Prostate gland (tissue), 2 donors: ENCODE results near the gene ARID3C. TPM values are rescaled to one million over a fixed set of nuclear protein-coding genes. Genes with fewer than 3 reads are reported as not detected.

Experiments
- DNase-seq: peaks from one replicate; pipeline ENCODE4 v3.0.0-alpha.2; 2019; ENCODE audit warnings: low spot score
- H3K27ac ChIP-seq, 2 donors: fragments of 200-600 bp; sonication (generic); 2 replicates each; pipeline ENCODE4 v1.5.1; 2017 to 2019
- H3K27me3 ChIP-seq: fragments of 200-600 bp; sonication (generic); replicated peaks from 2 replicates; pipeline ENCODE4 v1.5.1; 2019; ENCODE audit not compliant: insufficient read depth
- H3K36me3 ChIP-seq, 2 donors: fragments of 200-600 bp; sonication (generic); 1 replicate in 1 of 2; 2 replicates in 1 of 2; pipeline versions ENCODE4 v1.5.1 to v1.8.1; 2017 to 2019
- H3K4me1 ChIP-seq: fragments of 200-600 bp; sonication (generic); replicated peaks from 2 replicates; pipeline ENCODE4 v1.5.1; 2019
- H3K4me3 ChIP-seq, 2 donors: fragments of 200-600 bp; sonication (generic); 2 replicates each; pipeline ENCODE4 v1.5.1; 2017 to 2019
- H3K9me3 ChIP-seq: fragments of 200-600 bp; sonication (generic); 2 replicates; pipeline ENCODE4 v1.5.1; 2017
- CTCF ChIP-seq, 4 experiments: fragments of 200-600 bp in 2 of 4; fragments of 450-650 bp in 2 of 4; sonication (generic) in 2 of 4; IDR thresholded peaks; 1 replicate in 3 of 4; 2 replicates in 1 of 4; pipeline ENCODE4 v1.5.1; 2016 to 2019; ENCODE audit warnings: antibody characterized with exemption in 4 of 4, mild to moderate bottlenecking in 2 of 4, moderate library complexity in 2 of 4
- POLR2A ChIP-seq: fragments of 450-650 bp; IDR thresholded peaks from one replicate; pipeline ENCODE4 v1.6.1; 2016; ENCODE audit warnings: antibody characterized with exemption, mild to moderate bottlenecking
- POLR2AphosphoS5 ChIP-seq: sonication (generic); formaldehyde crosslinking; IDR thresholded peaks from one replicate; pipeline ENCODE4 v1.6.1; 2017; ENCODE audit warnings: antibody characterized with exemption
- WGBS: methylation state at CpG from one replicate; pipeline ENCODE4 v1.1.5; 2018; 5-methylcytosine and 5-hydroxymethylcytosine counted together
- intact Hi-C: fragments of 100-400 bp; cut with DNase I; formaldehyde crosslinking; loops from one replicate; pipeline ENCODE4 v1.14.2; 2022
- total RNA-seq, 2 donors: library from RNA; depleted of rRNA; stranded (reverse); fragments of >200 nt; gene quantifications; one replicate each; pipeline ENCODE4 v1.1.0, GENCODE V29; 2016

The ARID3C gene
- total RNA-seq, 2 donors from 2014 or later: 1.1 TPM; not detected in 1

DNA sequence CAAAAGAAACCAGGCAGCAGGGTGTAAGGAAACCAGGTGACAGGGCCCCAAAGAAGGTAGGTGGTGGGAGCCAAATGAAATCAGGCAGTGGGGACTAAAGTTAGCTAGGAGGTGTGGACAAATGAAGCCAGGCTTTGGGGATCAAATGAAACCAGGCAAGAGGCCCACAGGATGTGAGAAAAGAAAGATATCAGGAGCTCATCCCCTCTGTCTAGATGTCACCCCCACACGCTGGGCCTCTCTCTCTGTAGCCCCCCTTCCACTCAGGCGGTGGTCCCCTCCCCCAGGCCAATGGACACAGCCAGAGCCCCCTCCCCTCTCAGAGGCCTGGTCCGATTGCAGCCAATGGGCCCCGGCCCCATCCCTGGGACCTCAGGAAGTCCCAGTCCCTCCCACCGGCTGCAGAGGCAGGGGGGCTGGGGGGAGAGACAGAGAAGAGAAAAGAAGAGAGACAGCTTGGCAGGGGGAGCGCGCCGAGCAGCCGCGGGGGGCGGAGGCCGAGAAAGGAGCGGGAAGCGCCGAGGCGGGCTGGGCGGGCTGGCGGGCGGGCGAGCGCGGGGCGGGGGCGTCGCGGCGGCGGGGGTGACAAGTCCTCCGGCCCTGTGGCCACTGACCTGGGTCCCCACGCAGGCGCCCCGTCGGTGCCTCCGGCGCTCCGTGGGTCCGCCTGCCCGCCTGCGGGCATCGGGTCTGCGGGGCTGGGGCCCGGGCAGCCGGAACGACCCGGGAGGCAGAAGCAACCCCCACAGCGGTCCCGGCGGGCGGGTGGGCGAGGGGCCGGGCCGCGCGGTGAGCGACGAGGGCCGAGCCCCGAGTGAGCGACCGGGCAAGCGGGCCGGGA, 51.2 kb downstream of the ARID3C start:
- H3K27ac ChIP-seq: peak overlapping the region in 1 of 2 donors; percentile 1
- H3K4me1 ChIP-seq: no peaks in the 10 kb centered on the region
- 5% methylated on average over 48 of the region's 62 CpGs for WGBS
- H3K36me3 ChIP-seq: no peaks in the 10 kb centered on the region
- TF ChIP-seq CTCF (IDR thresholded peaks at IDR 0.05) (no peak), POLR2A (no peak), POLR2AphosphoS5 (no peak)
- intact Hi-C loops: no loop called here
- H3K27me3 ChIP-seq: peaks cover 4% of the 10 kb centered on the region
- H3K4me3 ChIP-seq: peak overlapping the region; percentile 17 to 24
- no peak for DNase-seq
- H3K9me3 ChIP-seq: no peaks in the 10 kb centered on the region

DNA sequence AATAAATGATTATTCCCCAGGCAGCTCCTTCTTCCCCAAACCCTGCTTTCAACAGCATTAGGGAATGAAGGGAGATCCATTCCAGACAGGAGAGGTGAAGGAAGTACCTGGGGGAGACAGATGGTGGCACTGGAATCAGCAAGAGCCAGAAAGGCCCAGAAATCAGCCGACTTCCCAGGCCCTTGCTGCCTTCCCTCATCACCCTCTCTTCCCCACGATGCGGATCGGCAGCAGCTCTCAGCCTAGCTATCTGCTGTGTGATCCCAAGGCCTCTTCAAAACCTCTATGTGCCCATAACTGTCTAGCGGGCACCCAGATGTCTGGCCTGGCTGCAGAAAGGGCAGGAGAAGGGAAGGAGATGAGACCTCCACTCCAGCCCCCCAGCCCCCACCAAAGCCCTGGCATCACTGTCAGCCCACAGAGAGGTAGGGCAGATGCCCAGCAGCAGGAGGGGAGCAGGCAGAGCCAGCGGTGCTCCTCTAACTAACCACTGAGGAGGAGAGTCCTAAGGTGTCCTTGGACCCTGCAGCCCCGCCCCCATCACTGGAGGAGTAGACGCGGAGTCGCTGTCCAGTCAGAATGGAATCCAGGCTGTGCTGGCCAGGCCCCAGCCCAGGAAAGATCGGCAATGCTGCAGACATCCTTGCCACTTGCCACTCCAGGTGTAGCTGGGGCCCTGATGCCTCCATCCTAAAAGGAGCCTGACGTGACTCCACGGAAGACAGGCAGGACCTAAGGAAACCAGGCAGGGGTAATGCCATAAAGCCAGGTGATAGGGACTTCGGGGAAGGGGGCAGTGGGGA, 52.1 kb downstream of the ARID3C start:
- H3K4me3 ChIP-seq: no peak overlapping the region
- no peaks in the 10 kb centered on the region for H3K4me1 ChIP-seq
- no peaks in the 10 kb centered on the region for H3K36me3 ChIP-seq
- no peaks in the 10 kb centered on the region for H3K9me3 ChIP-seq
- WGBS: 61% methylated on average over 14 of the region's 14 CpGs
- TF ChIP-seq POLR2A (no peak), POLR2AphosphoS5 (no peak), CTCF (IDR thresholded peaks at IDR 0.05) (no peak)
- intact Hi-C loops: no loop called here
- peaks cover 4% of the 10 kb centered on the region for H3K27me3 ChIP-seq
- DNase-seq: no peak
- H3K27ac ChIP-seq: no peak overlapping the region

- Histone ChIP-seq H3K27ac (no peak overlapping the region), H3K36me3 (no peaks in the 10 kb centered on the region), H3K27me3 (peaks cover 4% of the 10 kb centered on the region), H3K9me3 (no peaks in the 10 kb centered on the region), H3K4me1 (no peaks in the 10 kb centered on the region), H3K4me3 (no peak overlapping the region)
- WGBS: 70% methylated on average over 21 of the region's 21 CpGs
- TF ChIP-seq POLR2A: no peak
- peak; percentile 46 for TF ChIP-seq POLR2AphosphoS5
- no peak for TF ChIP-seq CTCF (IDR thresholded peaks at IDR 0.05)
- peak; percentile 21 for DNase-seq
- intact Hi-C loops: no loop called here
Measured at GRCh38 chr9:34575862-34576596, 52.8 kb downstream of the ARID3C start.

GRCh38 chr9:34575241-34575640, 53.6 kb downstream of the ARID3C start:
- no peaks in the 10 kb centered on the region for H3K9me3 ChIP-seq
- H3K4me3 ChIP-seq: no peak overlapping the region
- no peak for DNase-seq
- no peaks in the 10 kb centered on the region for H3K36me3 ChIP-seq
- H3K27ac ChIP-seq: no peak overlapping the region
- TF ChIP-seq CTCF (IDR thresholded peaks at IDR 0.05) (no peak), POLR2A (no peak), POLR2AphosphoS5 (no peak)
- intact Hi-C loops: no loop called here
- WGBS: 72% methylated on average over 8 of the region's 8 CpGs
- peaks cover 4% of the 10 kb centered on the region for H3K27me3 ChIP-seq
- no peaks in the 10 kb centered on the region for H3K4me1 ChIP-seq
